Activated naive CD4-positive, alpha-beta T cell (primary cell): ENCODE data around the gene RASD1.
"Not testable (repeated sequence)": the region's sequence is repeated elsewhere in the genome, so short reads cannot be mapped to it uniquely, and the experiment has no call there.

Source experiments
- DNase-seq, 4 experiments: peaks; one replicate each; lab custom pipeline; 2025; lab: John Stamatoyannopoulos, UW

The RASD1 gene

DNA sequence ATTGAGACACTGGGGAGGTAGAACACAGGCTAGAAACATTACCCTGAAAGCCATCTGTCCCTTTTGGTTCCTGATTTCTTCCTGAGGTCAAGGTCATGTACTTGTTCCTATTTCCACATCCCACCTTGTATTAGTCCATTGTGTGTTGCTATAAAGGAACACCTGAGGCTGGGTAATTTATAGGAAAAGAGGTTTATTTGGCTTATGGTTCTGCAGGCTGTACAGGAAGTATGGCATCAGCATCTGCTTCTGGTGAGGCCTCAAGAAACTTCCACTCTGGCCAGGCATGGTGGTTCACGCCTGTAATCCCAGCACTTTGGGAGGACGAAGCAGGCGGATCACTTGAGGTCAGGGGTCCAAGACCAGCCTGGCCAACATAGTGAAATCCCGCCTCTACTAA is 26.8 kb downstream of the RASD1 start:
- no peak for DNase-seq

- no peak for DNase-seq
Measured at GRCh38 chr17:17468217-17469010, 27.8 kb downstream of the RASD1 start.

DNA sequence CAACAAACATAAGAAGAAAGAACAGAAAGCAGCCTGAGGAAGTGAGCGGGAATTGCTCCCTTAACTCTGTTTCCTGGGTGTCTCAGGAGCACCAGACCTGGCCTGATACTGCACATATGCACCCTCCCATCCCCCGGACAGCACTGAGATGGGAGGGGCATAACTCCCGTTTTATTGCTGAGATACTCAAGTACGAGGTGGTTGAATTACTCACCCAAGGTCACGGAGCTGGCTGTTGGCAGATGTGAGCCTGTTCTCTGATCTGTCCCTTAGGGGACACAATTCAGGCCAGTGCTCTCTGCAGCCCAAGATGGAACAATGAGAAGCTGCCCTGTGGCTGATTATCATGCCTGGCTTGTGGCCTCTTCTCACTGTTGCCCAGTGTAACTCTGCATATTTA is 28.5 kb downstream of the RASD1 start:
- DNase-seq: no peak

DNA sequence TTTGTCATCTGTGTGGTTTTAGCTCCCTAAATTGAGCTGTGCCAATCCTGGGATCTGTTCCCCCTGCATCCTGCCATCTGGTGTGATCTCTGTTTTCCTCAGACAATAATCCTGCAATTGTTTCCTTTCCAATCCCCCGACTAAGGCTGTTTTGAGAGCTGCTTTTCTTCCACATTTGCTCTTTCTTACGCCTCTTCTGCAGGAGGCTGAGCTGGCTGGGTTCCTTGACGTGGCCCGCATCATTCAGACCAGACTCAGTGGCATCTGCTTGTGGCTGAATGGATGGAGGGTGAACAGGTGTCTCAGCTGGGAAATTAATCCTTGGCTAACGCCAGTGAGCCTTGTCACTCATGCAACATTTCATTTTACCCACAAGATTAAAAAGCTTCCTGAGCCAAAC is 29.2 kb downstream of the RASD1 start:
- no peak for DNase-seq

GRCh38 chr17:17466511-17466910 is 29.7 kb downstream of the RASD1 start:
- no peak for DNase-seq

- not testable (repeated sequence) for DNase-seq
Measured at GRCh38 chr17:17465878-17466277, 30.3 kb downstream of the RASD1 start.

GRCh38 chr17:17463821-17464220 is 32.4 kb downstream of the RASD1 start:
- no peak for DNase-seq

- no peak for DNase-seq
Measured at GRCh38 chr17:17462048-17462824, 34.0 kb downstream of the RASD1 start.

GRCh38 chr17:17460038-17460437 is 36.2 kb downstream of the RASD1 start:
- DNase-seq: no peak

- no peak for DNase-seq
Measured at GRCh38 chr17:17457680-17458079, 38.5 kb downstream of the RASD1 start.

DNA sequence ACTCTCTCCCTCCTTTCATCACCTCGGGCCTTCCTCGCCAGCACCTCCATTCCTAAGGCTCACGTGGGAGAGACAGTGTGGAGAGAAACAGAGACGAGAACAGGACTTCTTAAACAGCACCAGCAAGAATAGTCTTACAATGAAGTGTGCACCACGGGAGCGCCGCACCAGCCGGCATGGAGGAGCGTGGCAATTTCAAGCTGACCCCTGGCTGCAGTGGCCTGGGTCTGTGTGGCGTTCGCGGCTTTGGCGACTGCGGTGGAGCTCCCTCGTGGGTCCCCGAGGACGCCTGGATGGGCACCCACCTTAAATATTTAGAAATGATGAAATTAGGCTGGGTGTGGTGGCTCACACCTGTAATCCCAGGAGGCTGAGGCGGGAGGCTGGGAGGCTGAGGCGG is 39.9 kb downstream of the RASD1 start:
- DNase-seq: no peak

DNA sequence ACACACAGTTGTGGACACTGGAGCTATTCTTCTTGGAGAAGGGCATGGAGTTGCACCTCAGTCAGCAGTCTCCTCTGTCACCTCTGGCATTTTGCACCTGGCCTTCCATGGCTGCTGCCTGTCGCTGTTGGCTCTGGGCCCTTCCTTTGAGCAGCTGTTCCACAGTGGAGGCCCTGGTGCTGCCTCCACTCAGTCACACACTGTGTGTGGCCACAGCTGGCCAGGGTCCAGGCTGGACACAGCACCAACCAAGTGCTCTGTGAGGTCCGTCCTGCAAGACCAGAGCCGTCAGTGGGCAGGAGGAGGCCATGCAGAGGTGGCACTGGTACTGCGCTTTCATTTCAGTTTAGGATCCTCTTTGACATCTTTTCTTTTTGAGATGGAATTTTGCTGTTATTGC is 41.0 kb downstream of the RASD1 start:
- no peak for DNase-seq

DNA sequence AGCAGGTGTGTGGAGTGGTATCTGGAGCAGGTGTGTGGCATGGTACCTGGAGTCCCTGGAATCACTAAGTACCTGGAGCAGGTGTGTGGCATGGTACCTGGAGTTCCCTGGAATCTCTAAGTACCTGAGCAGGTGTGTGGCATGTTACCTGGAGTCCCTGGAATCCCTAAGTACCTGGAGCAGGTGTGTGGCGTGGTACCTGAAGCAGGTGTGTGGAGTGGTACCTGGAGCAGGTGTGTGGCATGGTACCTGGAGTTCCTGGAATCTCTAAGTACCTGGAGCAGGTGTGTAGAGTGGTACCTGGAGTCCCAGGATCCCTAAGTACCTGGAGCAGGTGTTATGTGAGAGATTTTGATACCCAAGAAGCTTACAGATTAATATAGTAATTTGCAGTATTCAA is 41.5 kb downstream of the RASD1 start:
- DNase-seq: not testable (repeated sequence)

GRCh38 chr17:17454276-17454675 is 41.9 kb downstream of the RASD1 start:
- no peak for DNase-seq

DNA sequence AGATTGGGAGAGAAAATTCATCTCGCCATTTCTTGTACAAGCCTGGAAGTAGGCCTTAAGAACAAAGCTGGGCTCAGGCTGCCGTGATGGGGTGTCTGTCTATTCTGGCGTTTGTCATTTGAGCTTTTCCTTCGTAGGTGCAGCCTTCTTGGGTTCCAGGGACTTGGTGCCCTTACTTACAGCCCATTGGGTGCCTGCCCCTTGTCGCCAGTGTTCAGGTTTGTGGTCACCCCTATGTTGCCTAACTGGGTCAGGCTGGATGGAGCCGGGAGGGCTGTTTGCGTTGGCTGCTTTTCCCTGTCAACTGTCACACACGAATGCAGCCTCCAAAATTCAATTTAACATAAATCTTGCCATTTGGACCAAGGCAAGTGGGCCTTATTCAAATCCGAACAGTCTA is 43.1 kb downstream of the RASD1 start:
- DNase-seq: no peak

DNA sequence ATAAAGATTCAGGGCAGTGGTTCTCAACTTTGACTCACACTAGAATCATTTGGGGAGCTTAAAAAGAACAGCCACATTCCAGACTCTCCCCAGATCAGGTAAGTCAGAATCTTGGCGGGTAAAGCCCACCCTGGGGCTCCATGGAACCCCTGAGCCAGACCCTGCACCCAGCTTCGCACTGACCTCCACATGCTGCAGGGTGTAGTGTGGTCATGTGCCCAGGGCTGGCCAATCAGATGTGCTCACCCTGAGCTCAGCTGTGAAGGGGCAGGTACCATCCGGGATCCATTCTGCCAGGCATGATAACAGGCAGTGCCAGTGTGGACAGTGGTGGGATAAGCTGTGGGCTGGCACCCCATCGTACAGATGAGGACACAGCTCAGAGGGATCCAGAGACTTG is 47.5 kb downstream of the RASD1 start:
- DNase-seq: no peak

- no peak for DNase-seq
Measured at GRCh38 chr17:17448076-17448475, 48.1 kb downstream of the RASD1 start.

DNA sequence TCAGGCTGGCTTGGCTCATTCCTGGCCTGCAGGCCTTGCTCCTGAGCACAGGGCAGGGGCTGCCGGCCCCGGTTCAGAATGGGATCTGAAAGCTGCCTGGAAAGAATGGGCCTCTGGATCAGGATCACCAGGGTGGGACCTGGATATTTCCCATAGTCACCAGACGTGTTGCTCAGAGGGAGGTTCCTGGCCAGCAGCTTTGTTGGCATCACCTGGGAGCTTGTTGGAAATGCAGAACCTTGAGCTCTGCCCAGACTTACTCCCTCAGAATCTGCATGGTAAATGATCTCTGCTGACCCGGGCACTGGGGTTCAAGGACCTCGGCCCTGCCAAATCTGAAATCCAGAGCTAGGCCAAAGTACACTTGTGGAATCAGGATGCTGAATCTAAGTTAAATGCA is 48.9 kb downstream of the RASD1 start:
- no peak for DNase-seq

GRCh38 chr17:17446666-17447155 is 49.5 kb downstream of the RASD1 start:
- no peak for DNase-seq

GRCh38 chr17:17445925-17446665 is 50.1 kb downstream of the RASD1 start:
- DNase-seq: no peak

DNA sequence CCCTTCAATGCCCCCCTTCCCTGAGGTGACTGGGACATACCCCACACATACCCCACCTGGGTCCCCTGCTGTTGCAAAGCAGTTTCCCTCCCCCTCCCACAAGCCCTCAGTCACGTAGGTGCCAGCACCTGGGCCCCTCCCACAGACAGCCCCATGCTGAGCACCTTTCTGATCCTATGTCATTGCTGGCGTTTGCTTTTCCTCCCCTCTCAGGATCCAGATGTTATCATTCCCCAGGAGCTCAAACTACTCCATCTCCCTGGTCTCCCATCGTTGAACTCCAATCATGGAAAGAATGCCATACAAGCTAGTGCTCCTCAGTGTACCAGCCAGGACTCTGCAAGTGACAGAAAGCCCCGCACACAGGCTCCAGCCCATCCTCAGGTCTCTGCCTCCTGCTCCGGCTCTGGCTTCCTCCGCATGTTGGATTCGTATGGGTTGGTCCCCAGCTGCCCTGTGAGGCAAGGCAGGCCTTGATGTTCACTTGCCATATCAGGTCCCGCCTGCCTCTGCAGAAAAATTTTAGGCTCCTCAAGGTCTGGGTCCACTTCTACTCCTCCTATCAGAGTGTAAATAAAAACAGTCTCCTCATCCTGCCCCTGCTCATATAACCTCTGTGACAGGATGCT is 50.8 kb downstream of the RASD1 start:
- no peak for DNase-seq
